ENCODE data around the gene PWWP3B. TPM values are rescaled to one million over a fixed set of nuclear protein-coding genes. Genes with fewer than 3 reads are reported as not detected.
"Not testable (repeated sequence)": the region's sequence is repeated elsewhere in the genome, so short reads cannot be mapped to it uniquely, and the experiment has no call there.

Gene PWWP3B
- total RNA-seq, 4 donors from 2014 or later, result 17.9 to 28.2 (median 20.9) TPM

DNA sequence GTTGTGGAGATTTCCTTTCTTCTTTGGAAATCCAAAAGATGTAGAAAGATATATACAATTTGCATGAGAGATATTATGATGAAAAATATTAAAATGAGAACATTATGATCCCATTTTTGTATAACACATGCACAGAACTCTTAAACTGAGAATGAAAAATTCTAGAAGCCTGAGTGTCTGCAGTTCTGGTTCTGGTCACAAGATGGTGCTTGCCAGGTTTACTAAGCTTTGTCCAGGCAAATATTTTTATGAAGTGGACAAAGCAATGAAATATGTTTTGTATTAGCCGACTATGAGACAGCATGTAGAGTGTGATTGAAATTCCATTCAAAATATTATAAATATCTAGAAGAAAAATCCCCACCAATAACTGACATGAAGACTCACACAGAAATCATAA is 2.2 kb downstream of the PWWP3B start:
- Histone ChIP-seq H3K27ac (no peak overlapping the region), H3K9me3 (no peaks in the 10 kb centered on the region), H3K4me1 (no peaks in the 10 kb centered on the region), H3K36me3 (no peaks in the 10 kb centered on the region), H3K27me3 (peaks cover 0 to 13% of the 10 kb centered on the region in 2 donors), H3K4me3 (peak overlapping the region in 1 of 2 donors; percentile 14)
- no peak for TF ChIP-seq POLR2A (IDR thresholded peaks at IDR 0.05)
- TF ChIP-seq, protein P1, sequence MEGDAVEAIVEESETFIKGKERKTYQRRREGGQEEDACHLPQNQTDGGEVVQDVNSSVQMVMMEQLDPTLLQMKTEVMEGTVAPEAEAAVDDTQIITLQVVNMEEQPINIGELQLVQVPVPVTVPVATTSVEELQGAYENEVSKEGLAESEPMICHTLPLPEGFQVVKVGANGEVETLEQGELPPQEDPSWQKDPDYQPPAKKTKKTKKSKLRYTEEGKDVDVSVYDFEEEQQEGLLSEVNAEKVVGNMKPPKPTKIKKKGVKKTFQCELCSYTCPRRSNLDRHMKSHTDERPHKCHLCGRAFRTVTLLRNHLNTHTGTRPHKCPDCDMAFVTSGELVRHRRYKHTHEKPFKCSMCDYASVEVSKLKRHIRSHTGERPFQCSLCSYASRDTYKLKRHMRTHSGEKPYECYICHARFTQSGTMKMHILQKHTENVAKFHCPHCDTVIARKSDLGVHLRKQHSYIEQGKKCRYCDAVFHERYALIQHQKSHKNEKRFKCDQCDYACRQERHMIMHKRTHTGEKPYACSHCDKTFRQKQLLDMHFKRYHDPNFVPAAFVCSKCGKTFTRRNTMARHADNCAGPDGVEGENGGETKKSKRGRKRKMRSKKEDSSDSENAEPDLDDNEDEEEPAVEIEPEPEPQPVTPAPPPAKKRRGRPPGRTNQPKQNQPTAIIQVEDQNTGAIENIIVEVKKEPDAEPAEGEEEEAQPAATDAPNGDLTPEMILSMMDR (IDR thresholded peaks at IDR 0.05), result peak; percentile 35 to 62 (median 46)
- DNase-seq, result no peak
- intact Hi-C loops (cut with DNase I; ENCODE audit: low total_unique reads), result no loop called here

DNA sequence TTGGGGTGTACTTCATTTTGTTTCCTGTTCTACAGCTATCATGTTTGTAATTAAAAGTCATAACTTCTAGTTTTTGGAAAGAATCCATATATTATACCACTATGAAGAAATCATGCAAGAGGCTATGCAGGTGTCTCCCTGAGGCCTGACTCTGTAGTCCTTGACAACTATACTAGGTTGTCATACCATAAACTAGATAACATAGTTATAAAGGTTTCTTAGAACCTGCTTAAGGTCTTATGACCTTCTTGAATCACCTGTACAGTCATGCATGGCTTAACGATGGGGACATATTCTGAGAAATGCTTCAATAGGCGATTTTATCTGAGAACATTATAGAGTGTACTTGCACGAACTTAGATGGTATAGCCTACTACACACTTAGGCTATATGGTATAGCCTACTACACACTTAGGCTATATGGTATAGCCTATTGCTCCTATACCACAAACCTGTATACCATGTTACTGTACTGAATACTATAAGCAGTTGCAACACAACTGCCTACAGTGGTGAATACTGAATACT is 3.3 kb downstream of the PWWP3B start:
- TF ChIP-seq POLR2A (IDR thresholded peaks at IDR 0.05), result no peak
- TF ChIP-seq, protein P1 (IDR thresholded peaks at IDR 0.05), result no peak
- Histone ChIP-seq H3K4me3 (no peak overlapping the region), H3K27ac (no peak overlapping the region), H3K4me1 (no peaks in the 10 kb centered on the region), H3K27me3 (peaks cover 0 to 13% of the 10 kb centered on the region in 2 donors), H3K36me3 (no peaks in the 10 kb centered on the region), H3K9me3 (no peaks in the 10 kb centered on the region)
- no peak for DNase-seq
- intact Hi-C loops (cut with DNase I; ENCODE audit: low total_unique reads), result no loop called here

DNA sequence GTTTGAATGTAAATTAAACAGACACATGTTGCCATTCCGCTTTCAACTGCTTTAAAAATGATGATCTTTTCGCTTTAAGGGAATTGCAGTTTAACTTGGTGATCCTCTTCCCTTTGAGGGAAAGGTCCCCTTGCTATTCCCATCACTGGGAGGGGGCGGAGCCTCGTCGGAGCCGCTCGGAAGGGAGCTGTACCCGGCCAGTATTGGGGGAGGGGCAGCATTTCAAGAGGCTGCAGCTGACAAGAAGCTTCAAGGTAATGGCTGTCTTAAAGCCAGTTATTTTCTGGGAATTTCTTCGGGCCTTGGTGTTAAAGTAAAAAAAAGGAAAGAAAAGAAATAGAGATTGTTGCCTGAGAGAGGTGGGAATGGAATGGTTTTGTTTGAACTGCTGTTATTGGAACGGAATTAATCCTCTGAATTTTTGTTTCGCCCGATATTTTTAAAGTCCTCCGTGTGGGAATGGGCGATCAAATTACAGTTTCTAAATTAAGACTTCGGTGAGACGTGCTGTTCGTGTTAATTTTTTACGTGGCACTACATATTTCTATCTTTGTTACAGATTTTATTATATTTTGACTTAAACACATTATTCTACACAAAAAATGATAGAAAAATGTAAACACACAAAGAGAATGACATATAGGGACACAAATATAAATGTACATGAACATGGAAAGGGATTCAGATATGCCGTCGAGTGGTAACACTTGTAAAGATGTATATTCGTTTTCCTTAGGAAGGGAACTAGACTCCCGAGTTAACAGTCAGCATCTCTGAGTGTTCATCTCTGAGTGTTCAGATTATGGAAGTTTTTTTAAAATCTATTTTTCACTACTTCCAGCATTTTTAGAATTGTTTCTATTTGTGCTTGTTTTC is 9.2 kb downstream of the PWWP3B start:
- Histone ChIP-seq H3K27ac (peak overlapping the region; percentile 38 to 70), H3K27me3 (peaks cover 0 to 4% of the 10 kb centered on the region in 2 donors), H3K4me1 (no peaks in the 10 kb centered on the region), H3K9me3 (no peaks in the 10 kb centered on the region), H3K36me3 (no peaks in the 10 kb centered on the region), H3K4me3 (peak overlapping the region in 1 of 2 donors; percentile 24)
- DNase-seq, result peak; percentile 71 to 72
- intact Hi-C loops (cut with DNase I; ENCODE audit: low total_unique reads), result no loop called here
- peak; percentile 11 to 30 for TF ChIP-seq POLR2A (IDR thresholded peaks at IDR 0.05)
- TF ChIP-seq, protein P1 (IDR thresholded peaks at IDR 0.05), result no peak

DNA sequence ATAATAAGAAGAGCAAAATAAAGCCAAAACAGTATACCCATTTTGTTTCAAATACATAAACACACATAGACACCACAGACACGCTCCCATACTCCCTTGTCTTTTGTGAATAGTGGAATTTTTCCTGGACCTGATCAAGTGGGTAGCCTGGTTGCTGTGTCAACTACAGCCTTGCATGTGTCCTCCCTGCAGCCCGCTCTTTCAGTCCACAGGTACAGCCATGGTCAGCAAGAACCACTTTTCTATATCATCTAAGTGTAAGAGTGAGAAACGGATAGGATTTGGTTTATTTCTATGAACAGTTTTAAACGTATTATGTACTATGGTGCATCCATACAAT is 9.8 kb downstream of the PWWP3B start:
- Histone ChIP-seq H3K36me3 (no peaks in the 10 kb centered on the region), H3K27ac (peak overlapping the region in 1 of 2 donors; percentile 70), H3K4me1 (no peaks in the 10 kb centered on the region), H3K27me3 (peaks cover 0 to 4% of the 10 kb centered on the region in 2 donors), H3K9me3 (no peaks in the 10 kb centered on the region), H3K4me3 (peak overlapping the region in 1 of 2 donors; percentile 2)
- TF ChIP-seq POLR2A (IDR thresholded peaks at IDR 0.05), result no peak
- TF ChIP-seq, protein P1 (IDR thresholded peaks at IDR 0.05), result no peak
- DNase-seq, result no peak
- intact Hi-C loops (cut with DNase I; ENCODE audit: low total_unique reads), result no loop called here

DNA sequence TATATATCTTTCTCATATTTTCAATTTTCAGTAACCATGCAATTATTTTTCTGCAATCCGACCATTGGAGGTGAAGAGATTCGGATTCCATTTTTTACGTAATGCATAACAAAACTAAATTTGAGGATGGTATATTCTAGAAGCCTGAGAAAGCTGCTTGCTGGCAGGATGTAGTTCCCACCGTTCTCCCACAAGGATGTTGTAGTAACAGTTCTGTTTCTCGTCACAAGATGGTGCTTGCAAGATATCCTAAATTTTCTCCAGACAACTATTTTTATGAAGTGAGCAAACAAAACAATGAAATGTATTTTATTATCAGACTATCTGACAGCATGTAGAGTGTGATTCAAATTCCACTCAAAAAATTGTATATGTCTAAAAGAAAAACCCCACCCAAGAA is 10.7 kb downstream of the PWWP3B start:
- TF ChIP-seq POLR2A (IDR thresholded peaks at IDR 0.05), result no peak
- TF ChIP-seq, protein P1 (IDR thresholded peaks at IDR 0.05), result no peak
- intact Hi-C loops (cut with DNase I; ENCODE audit: low total_unique reads), result no loop called here
- DNase-seq, result no peak
- Histone ChIP-seq H3K9me3 (no peaks in the 10 kb centered on the region), H3K36me3 (no peaks in the 10 kb centered on the region), H3K4me1 (no peaks in the 10 kb centered on the region), H3K27ac (peak overlapping the region in 1 of 2 donors; percentile 70), H3K27me3 (peaks cover 0 to 4% of the 10 kb centered on the region in 2 donors), H3K4me3 (no peak overlapping the region)

DNA sequence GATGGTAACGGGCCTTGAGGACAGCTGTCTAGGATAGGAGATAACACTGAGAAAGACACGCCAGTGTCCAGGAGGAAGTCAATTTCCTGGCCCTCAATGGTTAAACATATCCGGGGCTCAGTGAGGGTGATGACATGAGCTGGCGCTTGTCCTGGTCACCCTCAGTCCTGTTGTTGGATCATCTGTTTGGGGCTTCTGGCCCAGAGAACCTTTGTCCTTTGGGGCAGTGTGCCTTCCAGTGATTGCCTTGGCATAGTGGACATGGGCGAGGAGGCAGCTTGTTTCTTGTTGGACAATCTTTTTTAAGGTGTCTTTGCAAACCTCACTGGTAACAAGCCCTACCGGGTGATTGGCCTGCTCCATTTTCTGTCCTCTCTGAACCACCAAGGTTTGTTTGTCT is 15.6 kb downstream of the PWWP3B start:
- H3K27me3 ChIP-seq; H3K27ac ChIP-seq; DNase-seq; H3K4me1 ChIP-seq; intact Hi-C loops (cut with DNase I; ENCODE audit: low total_unique reads); H3K4me3 ChIP-seq; H3K36me3 ChIP-seq; H3K9me3 ChIP-seq: not testable (repeated sequence)
